NCI-H1694 (cell line): ENCODE measurements around the gene UBE2F.

Experiments used
- DNase-seq: peaks from one replicate; lab custom pipeline; 2025; lab: John Stamatoyannopoulos, UW

Gene UBE2F

GRCh38 chr2:238080518-238080917 is 113.7 kb downstream of the UBE2F start:
- no peak for DNase-seq

GRCh38 chr2:238081150-238081549 is 114.3 kb downstream of the UBE2F start:
- no peak for DNase-seq

GRCh38 chr2:238081561-238081960 is 114.7 kb downstream of the UBE2F start:
- DNase-seq: no peak

- DNase-seq: no peak
These were observed 115.3 kb downstream of the UBE2F start for GRCh38 chr2:238082151-238082550.

- no peak for DNase-seq
These were observed 116.0 kb downstream of the UBE2F start for GRCh38 chr2:238082827-238083226.

- no peak for DNase-seq
These were observed 117.1 kb downstream of the UBE2F start for GRCh38 chr2:238083919-238084318.

- no peak for DNase-seq
These were observed 117.9 kb downstream of the UBE2F start for GRCh38 chr2:238084761-238085160.

- DNase-seq: no peak
These were observed 119.1 kb downstream of the UBE2F start for GRCh38 chr2:238085899-238086298.

- no peak for DNase-seq
These were observed 120.4 kb downstream of the UBE2F start for GRCh38 chr2:238087211-238087610.

- DNase-seq: no peak
These were observed 124.1 kb downstream of the UBE2F start for GRCh38 chr2:238090887-238091286.

- no peak for DNase-seq
These were observed 124.7 kb downstream of the UBE2F start for GRCh38 chr2:238091436-238092060.
